Measurements from ENCODE around the gene RFX2.

RFX2 gene

DNA sequence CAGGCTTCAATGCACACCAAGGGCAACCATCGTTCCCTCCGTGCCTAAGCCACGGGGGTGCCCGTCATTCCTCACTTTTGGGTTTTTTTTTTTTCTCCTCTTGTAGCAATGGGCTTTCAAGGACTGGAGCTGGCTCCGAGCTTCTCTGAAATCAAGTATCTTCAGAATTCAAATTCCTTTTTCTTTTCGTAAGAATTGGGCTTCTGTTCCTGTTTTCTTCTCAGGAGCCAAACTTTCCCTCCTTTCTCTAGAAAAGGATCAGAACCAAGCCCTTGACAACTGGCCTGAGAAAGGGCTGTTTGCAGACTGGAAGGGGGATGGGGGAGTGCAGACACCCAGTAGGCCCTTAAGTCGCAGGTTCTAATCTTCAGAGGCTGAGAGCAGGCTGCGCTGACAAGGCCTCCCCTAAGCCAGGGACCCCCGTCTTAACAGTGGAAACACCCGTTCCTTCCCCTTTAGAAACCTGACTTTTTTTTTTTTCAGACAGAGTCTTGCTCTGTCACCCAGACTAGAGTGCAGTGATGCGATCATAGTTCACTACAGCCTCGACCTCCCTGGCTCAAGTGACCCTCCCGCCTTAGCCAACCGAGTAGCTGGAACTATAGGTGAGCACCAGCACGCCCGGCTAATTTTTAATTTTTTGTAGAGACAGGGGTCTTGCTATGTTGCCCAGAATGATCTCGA lies 51.6 kb downstream of the RFX2 start:
- Histone ChIP-seq H3K36me3 (replicated peaks) (no peaks in the 10 kb centered on the region), H3K27me3 (replicated peaks) (no peaks in the 10 kb centered on the region), H3K27ac (no peak overlapping the region), H3K4me3 (ENCODE audit: low read depth, low read length) (no peak overlapping the region)
- in situ Hi-C loops (cut with HindIII; ENCODE audit: low pct_ligation_motif_present, low sequenced_read_pairs): no loop called here
- TF ChIP-seq, protein P1, sequence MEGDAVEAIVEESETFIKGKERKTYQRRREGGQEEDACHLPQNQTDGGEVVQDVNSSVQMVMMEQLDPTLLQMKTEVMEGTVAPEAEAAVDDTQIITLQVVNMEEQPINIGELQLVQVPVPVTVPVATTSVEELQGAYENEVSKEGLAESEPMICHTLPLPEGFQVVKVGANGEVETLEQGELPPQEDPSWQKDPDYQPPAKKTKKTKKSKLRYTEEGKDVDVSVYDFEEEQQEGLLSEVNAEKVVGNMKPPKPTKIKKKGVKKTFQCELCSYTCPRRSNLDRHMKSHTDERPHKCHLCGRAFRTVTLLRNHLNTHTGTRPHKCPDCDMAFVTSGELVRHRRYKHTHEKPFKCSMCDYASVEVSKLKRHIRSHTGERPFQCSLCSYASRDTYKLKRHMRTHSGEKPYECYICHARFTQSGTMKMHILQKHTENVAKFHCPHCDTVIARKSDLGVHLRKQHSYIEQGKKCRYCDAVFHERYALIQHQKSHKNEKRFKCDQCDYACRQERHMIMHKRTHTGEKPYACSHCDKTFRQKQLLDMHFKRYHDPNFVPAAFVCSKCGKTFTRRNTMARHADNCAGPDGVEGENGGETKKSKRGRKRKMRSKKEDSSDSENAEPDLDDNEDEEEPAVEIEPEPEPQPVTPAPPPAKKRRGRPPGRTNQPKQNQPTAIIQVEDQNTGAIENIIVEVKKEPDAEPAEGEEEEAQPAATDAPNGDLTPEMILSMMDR (IDR thresholded peaks at IDR 0.05; ENCODE audit: low read depth, low read length, missing control alignments): no peak
- no peak for DNase-seq

DNA sequence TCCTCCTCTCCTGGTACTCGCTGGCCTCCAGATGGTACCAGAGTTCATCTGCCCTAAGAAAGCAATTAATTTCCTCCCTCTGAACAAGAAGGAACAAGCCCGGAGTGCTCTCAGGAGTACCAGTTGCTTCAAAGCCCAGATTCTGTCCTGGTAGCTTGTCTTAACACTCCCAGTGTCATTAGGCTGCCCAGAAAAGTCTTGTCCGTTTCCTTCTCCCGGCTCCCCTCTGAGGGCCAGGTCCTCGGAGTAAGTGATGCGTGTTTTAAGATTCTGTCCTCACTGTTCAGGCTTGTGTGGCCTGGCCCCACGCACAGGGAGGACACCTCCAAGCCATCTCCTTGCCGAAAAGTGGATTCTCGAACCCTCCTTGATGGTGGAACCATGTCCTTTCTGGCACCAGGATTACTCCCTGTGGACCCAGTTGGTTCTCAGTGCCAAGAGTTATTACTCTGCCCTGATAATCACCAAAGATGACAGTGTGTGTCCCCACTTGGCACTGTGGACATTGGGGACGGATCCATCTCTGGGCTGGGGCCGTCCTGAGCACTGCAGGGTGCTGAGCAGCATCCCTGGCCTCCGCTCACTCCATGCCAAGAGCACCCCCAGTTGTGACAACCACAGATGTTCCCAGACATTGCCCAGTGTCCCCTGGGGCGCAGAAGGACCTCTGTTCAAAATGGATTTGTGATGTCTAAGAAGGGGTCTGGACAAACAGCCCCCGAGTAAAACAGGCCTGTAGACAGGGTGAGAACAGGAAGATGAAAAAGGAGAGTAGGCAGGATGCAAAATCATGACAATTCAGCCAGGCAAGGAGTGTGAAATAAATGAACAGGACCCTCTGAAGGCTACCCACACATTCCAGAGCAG lies 52.4 kb downstream of the RFX2 start:
- no peaks in the 10 kb centered on the region for H3K27me3 ChIP-seq (replicated peaks)
- H3K4me3 ChIP-seq (ENCODE audit: low read depth, low read length): no peak overlapping the region
- in situ Hi-C loops (cut with HindIII; ENCODE audit: low pct_ligation_motif_present, low sequenced_read_pairs): no loop called here
- TF ChIP-seq, protein P1 (IDR thresholded peaks at IDR 0.05; ENCODE audit: low read depth, low read length, missing control alignments): no peak
- H3K36me3 ChIP-seq (replicated peaks): no peaks in the 10 kb centered on the region
- no peak overlapping the region for H3K27ac ChIP-seq
- DNase-seq: no peak

DNA sequence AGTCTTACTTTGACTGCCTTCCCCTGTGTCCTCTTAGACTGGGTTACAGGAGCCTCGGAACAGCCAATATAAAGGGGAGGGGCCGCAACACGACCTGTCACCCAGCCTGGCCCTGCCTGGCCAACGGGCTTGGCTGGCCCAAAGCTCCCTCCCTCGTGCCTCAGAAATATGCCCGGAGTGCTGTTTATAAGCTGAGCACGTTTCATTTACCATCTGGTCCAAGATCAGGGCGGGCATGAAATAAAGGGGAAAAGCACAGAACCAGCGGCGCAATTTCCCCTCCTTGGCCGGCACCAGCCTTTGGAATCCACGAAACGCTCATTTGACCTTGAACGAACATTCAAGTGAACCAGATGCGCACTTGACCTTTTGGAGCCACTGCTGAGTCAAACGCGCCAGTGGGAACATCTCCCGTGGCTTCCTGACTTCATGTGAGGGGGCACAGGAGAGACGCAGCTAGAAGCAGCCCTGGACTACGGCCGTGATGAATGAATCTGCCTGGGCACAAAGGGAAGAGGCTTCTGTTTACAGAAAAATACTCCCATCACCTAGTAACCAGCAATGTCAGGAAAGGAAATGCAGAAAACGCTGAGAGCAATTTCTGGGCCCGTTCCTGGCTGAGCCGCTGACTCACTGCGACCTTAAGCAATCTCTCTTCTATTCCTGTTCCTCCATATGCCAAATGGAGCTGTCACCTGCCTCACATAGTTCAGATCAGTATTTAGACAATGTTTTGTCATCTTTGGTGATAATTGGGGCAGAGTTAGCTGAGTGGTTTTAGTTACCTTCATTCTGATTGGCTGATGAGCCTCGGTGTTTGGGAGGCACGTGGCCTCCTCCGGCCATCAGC lies 53.3 kb downstream of the RFX2 start:
- no peak overlapping the region for H3K4me3 ChIP-seq (ENCODE audit: low read depth, low read length)
- peak; percentile 93 for DNase-seq
- H3K27me3 ChIP-seq (replicated peaks): no peaks in the 10 kb centered on the region
- TF ChIP-seq, protein P1 (IDR thresholded peaks at IDR 0.05; ENCODE audit: low read depth, low read length, missing control alignments): no peak
- in situ Hi-C loops (cut with HindIII; ENCODE audit: low pct_ligation_motif_present, low sequenced_read_pairs): no loop called here
- peak overlapping the region; percentile 52 for H3K27ac ChIP-seq
- no peaks in the 10 kb centered on the region for H3K36me3 ChIP-seq (replicated peaks)

DNA sequence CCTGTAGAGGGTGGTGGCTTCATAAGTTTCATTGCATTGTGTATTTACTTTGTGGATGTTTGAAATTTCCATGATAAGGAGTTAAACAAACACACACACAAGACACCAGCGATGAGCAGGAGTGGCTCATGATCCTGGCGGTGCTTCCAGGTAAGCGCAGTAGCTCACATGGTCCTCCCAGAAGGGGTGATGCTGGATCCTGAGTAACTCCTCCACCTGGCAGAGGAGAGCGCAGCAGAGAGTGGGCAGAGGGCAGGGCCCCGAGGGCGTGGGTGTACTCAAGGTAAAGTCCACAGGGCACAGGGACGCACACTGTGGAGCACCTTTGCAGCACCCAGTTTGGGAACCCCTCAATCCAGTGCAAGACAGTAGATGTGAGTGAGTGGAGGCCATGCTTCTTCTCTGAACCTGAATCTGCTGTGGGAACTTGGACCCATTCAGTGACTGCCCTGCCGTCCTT lies 54.0 kb downstream of the RFX2 start:
- no peak overlapping the region for H3K27ac ChIP-seq
- in situ Hi-C loops (cut with HindIII; ENCODE audit: low pct_ligation_motif_present, low sequenced_read_pairs): no loop called here
- no peak for DNase-seq

More for the DNA sequence above, 54.0 kb downstream of the RFX2 start:
- Histone ChIP-seq H3K36me3 (replicated peaks) (no peaks in the 10 kb centered on the region), H3K4me3 (ENCODE audit: low read depth, low read length) (no peak overlapping the region), H3K27me3 (replicated peaks) (no peaks in the 10 kb centered on the region)
- TF ChIP-seq, protein P1 (IDR thresholded peaks at IDR 0.05; ENCODE audit: low read depth, low read length, missing control alignments): no peak
